CD1c-positive myeloid dendritic cell (primary cell): ENCODE data around the gene PIPOX.

Experiments used
- DNase-seq: peaks from one replicate; pipeline ENCODE4 v3.0.0-alpha.2; 2016; ENCODE audit errors: extremely low spot score

The PIPOX gene

DNA sequence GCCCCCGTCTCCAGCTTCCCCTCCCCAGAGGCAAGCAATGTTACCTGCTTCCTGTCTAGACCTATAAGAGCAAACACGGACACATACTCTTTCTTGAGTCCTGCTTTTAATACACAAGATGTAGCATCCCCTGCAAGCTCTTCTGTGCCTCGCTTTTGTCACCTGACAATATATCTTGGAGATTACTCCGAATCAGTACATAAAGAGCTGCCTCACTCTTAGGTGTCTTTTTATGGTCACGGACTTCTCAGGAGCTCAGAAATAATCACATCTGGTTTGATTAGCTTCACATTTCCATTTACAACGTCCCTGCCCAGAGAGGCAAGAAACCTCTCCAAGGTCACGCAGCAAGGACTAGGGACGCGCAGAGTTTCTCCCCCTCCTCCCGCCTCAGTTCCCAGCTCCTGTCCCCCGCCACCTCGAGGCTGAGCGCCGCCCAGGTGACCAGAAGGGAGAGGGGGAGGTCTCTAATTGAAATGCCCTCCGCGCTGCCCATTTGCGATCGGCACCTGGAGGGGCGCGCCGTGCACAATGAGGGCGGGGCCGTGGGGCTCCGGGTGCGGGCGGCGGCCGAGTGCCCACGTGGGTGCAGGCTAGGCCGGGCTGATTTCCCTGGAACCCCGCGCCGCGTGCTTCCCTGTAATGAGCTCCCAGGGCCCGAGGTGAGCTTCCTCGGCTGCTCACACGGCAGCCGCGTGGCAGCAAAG, 23.3 kb upstream of the PIPOX start:
- peak; percentile 56 for DNase-seq

DNA sequence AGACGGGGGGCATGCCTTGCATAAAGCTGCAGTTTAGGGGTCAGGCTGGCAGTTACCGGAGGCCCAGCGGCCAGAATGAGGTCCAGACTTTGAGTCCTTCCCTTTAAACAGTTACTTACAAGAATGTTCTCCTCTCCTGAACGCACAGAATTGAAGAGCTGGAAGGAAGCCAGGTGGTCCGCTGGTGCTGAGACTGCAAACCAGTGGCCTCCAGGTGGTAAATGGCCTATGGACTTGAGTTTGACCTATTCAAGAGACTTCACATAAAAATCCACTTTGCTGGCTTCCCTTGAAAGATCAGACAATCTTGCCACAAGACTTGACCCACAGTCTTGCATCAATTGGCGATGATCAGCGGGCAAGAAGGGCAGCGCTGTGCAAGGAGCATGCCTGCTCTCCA, 22.4 kb upstream of the PIPOX start:
- no peak for DNase-seq

DNA sequence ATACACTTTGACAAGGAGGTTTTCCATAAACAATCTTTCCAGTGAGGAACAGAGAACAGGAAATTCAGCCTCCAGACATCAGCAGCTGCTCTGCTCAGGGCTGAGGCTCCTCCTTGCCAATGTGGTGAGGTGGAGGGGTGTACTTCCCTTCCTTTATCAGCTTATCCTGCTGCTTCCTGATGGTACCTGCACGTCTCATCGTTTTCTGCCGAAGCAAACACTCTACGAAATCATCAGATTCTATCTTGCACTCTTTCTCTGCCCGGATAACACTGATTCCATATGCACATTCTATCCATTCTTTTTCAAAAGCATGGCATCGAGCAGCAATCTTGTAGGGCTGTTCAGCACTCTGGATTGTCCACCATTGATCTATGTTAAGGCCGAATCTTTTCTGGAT, 21.7 kb upstream of the PIPOX start:
- DNase-seq = no peak

DNA sequence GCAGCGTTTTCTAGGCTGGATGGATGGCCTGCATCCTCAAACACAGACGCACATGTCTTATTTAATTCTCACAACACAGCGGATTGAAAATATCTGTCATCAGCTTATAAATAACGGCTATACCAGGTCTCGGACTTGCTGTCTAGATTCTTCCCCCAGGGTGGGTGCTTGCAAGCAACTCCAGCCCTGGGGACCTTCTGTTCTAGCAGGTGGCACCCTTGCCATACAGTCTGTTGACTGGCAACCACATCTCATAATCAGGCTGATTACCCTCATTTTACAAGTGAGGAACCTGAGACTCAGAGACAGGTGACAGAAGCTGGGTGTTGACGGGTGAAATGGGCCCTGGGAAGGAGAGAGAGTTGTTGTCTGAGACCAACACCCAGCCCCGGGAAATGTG, 20.9 kb upstream of the PIPOX start:
- DNase-seq = no peak

DNA sequence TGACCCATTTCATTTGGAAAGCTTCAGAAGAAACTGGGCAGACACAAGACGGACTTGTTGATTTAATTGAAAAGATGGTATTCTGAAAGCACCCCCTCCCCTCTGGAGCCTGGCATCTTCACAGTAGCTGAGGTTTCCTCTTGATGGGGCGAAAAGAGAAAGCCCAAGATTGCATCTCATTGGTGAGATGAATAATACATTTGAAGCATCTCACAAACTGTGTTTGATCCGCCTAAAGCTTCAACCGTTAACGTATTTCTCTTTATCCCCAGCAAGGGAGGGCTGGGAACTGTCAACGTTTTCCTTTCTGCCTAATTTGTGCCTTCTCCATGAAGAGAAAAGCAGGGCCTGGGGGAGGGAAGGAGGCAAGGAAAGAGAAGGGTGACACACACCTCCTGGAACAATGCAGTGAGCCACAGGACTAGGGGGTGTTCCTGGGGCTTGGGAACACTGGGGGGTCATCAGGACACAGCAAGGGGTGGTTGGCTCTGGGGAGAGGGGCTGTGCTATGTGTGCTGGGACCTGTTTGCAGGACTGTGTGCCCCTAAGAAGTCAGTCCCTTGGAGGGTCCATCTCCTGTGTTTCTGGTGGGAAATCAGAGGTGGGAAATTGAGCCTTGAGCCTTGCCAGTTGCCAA, 18.5 kb upstream of the PIPOX start:
- DNase-seq = no peak

DNA sequence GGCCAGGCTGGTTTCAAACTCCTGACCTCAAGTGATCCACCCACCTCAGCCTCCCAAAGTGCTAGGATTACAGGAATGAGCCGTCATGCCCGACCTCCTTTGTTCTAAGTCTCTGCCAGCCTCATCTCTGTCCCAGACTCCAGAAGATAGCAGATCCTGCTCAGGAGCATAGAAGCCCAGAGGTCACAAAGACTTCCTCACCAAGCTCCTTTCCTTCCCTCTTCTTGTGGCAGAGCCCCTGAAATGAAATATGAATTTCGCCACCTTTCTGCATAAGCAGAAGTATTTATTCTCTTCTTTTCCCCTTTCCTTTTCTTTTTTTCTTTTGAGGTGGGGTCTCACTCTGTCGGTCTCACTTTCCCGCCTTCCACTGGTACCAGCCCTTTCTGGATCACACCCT, 11.5 kb upstream of the PIPOX start:
- peak; percentile 42 for DNase-seq

DNA sequence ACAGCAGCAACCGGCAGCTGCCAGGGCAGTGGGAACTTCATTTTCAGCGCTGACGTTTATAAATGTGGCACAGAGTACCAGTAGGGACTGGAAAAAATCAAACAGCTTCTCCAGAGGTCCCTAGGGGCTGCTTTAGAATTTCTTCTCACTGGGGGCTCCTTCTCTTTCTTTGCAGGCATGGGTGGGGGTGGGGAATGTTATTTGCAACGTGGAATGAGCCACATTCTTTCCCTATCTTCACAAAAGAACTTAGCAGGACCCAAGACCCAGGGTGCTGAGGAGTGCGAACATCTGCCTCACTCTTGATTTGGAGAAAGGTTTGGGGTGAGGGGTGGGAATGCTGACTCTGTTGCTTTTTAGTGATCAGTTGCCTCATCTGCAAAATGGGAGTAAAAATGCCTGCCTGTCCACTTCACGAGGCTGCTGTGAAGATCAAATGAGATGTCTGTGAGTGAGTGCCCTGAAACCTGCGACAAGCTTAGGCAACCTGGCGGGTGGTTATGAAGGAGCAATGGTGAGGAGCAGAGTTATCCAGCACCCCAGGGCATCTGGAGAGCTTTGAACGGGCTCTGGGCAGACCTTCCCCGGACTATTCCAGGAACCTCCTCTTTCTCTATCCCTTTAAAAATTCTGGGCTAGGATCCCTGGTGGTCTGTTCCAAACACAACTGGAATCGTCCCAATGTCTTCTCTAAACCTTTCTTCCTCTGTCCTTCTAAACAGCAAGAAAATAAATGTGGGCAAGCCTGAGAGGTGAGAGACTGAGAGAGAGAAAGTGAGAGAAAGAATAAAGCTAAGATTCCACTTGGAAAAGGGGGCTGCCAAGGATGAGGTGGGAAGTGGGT, 10.7 kb upstream of the PIPOX start:
- no peak for DNase-seq

DNA sequence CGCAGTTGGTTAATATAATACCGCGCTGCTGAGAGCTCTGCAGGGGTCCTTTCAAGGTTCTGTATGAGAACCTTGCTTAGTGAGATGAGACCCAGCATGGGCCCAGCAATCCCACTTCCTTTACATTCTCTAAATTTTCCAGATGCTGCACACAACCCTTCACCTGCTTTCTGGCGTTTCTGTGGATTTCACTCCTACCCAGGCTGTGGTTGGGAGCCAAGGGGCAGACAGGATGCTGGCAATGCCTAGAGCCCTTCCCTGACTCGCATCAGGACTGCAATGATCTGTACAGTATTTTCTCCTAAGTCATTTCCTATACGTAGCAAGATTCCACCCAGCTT, 10.1 kb upstream of the PIPOX start:
- DNase-seq = no peak

DNA sequence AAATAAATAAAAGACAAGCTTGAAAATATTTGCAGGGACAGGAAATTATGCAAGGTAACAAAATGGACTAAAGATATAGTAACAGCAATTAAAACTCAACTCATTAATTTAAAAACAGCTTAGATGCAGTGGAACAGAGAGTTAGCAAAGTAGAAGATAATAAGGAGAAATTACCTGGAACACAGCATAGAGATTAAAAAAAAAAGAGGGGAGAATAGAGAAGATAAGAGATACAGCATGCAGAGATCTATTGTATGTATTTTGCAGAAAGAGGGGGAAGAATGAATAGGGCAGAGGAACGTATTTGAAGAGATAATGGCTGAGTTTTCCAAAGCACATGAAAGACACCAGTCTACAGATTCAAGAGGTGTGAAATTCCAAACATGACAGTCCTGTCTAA, 8.4 kb upstream of the PIPOX start:
- no peak for DNase-seq

DNA sequence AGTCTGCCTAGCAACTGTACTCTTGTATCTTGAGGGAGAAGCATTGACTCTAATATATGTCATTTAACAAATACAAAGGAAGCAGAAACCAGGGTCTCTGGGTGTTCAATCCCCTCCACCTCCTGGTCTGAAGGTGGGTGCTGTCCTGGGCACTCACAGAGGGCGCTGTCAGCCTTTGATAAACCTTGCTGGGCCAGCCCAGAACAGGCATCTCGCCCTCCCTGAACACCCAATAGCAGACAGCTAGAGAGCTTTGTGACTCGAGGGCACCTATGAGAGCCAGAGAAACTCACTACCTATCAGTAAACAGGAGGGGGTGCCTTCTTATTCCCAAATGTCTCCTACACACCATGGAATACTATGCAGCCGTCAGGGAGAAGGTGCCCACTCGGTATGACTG, 6.4 kb upstream of the PIPOX start:
- no peak for DNase-seq

DNA sequence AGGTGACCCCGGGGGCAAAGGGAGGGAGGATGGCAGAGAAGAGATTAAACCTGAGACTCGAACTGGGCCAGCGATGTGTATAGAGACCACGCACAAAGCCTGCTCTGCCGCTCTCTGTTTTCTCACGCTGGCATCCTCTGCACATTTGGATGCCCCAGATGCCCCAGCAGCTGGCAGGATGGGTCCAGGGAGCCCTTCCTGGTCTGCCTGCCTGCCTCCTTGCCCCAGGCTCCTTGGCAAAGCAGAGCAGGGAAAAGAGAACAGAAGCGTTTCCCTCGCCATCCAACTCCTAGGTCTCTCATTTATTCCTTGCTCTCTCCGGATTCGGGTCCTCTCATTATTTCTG, 5.2 kb upstream of the PIPOX start:
- DNase-seq = no peak

DNA sequence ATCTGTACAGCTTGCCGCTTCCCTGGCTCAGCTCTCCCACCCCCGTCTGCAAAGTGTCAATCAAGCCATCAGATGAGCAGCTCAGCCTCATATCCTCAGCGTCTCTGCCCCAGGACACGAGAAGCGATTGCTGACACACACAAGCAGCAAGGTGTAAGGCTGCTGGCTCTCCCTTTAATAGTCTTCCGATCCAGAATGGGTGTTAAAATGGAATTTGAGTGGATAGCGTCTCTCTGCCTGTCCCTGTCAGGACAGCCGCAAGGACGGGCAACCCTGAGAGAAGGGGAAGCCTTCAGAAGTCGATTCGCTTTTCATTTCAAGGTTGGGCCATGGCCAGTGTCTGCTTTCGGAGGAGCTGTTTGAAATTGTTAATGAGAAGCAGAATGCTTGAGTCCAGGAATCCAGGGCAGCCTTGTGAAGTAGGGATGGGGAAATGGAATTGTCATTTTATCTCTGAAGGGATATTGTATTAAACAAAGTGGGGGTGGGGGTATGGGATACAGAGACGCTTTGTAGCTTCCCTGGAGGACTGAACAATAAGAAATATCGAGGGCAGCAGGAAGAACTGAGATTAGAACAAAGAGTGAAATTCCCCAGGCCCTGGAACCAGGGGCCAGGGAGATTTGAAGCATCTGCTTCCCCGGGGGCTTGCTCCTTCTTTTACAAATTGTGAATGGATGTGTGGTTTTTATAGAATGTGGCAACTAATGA, 4.7 kb upstream of the PIPOX start:
- DNase-seq = no peak

DNA sequence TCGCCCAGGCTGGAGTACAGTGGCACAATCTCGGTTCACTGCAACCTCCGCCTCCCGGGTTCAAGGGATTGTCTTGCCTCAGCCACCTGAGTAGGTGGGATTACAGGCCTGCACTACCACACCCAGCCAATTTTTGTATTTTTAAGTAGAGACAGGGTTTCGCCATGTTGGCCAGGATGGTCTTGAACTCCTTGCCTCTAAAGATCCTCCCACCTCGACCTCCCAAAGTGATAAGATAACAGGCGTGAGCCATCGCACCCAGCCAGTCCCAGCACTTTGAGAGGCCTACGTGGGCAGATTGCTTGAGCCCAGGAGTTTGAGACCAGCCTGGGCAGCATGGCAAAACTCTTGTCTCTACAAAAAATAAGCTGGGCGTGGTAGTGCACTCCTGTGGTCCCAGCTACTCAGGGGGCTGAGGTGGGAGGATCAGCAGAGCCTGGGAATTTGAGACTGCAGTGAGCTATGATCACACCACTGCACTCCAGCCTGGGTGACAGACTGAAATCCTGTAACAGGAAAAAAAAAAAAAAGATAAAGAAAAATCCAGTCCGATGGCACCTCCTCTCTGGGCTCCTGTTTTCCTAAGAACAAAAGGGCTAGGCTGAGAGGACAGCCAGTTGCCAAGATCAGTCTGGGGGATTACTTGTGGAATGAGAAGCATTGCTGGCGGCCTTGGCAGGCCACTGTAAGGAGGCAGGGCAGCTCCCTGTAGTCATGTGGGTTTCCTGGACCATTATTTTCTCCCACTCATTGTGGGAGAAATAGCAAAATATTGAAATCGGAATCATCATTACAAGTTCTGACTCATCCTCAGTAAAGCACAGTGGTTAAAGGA, 3.0 kb upstream of the PIPOX start:
- peak; percentile 43 for DNase-seq

DNA sequence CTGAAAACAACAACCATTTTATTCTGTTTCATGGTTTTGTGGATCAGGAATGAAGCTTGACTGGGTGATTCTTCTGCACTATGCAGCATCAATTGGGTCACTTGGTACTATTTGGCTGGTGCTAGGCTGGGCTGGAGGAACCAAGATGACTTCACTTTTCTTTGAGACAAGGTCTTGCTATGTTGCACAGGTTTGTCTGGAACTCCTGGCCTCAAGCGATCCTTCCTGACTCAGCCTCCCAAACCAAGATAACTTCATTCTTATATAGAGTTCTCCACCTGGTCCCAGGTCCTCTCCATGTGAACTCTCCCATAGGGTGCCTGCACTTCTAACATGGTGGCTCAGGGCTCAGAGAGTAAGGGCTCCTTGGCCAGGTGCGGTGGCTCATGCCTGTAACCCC, 1.9 kb upstream of the PIPOX start:
- no peak for DNase-seq

DNA sequence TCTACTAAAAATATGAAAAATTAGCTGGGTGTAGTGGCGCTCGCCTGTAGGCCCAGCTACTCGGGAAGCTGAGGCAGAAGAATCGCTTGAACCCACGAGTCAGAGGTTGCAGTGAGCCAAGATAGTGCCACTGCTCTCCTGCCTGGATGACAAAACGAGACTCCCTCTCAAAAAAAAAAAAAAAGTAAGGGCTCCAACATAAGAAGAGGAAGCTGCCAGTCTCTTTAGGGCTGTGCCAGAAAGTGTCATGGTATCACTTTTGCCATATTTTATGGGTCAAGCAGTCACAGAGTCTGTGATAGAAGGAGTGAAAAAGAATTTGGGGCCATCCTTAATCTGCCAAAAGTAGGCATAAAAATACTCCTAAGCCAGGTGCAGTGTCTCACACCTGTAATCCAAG, 1.4 kb upstream of the PIPOX start:
- DNase-seq = peak; percentile 52

DNA sequence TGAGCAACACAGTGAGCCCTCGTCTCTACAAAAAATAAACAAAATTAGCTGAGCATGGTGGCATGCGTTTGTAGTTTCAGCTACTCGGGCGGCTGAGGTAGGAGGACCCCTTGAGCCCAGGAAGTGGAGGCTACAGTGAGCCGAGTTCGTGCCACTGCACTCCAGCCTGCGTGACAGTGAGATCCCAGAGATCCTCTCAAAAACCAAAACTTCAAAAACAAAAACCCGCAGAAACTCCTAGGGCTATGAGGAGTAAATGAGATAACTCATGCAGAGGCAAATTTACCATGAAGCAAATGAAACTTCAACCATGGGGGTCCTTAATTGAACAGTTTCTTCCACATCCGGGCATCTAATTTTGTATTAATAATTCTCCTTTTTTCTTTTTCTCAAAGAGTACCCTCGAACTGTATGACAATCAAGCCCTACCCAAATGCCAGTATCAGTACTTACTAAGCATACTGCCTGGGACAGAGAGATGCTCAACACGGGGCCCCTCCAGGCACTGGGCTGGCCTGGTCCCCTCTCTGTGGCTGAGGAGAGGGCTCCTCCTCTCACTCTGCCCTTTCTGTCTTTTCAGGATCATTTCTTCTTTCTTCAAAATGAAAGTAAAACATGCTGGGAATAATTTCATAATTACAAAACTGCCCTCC, 789 bp upstream of the PIPOX start:
- no peak for DNase-seq

DNA sequence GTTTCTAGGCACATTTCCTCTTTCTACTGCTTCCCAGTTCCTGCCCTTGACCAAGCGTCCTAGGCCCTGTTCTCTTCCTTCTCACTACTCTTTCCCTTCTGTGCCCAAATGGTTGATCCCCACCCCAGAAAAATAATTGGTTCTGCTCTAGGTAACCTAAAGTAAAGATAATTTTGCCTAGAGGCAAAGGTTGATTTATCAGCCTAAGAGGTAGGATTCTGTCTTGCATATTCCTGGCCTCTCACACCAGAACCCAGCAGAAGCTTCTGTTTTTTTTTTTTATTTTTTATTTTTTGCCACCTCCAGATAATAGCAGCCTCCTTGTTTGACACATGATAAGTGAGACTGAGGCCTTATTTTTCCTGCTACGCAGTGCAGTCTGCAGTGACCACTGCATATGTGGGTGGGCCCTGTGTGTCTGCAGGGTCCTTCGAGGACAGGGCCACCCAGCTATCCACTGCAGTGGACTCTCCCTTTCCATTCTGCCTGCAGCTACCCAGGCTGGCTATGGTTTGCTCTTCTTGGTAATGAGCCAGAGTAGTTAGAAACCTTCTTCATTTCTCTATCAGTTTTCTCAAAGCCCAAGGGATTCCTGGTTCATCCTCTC, 701 bp downstream of the PIPOX start:
- DNase-seq = peak; percentile 54

DNA sequence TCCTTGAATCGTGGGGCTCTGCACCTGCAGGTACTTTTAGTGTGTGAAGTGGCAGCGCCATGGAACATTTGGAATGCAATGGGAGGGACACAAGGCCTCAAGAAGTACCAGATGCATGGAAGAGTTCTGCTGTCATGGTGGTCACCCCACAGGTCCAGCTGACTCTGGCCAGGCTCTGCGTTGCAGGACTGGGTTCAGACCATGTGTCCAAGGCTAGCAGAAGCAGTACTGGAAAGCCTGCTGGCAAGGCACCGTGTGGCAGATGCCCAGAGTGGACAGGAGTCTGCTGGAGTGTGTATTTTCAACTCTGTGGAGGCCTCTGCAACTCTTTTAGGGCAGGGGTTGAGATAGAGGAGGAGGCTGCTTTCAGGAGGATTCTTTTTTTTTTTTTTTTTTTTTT, 2.1 kb downstream of the PIPOX start:
- no peak for DNase-seq

DNA sequence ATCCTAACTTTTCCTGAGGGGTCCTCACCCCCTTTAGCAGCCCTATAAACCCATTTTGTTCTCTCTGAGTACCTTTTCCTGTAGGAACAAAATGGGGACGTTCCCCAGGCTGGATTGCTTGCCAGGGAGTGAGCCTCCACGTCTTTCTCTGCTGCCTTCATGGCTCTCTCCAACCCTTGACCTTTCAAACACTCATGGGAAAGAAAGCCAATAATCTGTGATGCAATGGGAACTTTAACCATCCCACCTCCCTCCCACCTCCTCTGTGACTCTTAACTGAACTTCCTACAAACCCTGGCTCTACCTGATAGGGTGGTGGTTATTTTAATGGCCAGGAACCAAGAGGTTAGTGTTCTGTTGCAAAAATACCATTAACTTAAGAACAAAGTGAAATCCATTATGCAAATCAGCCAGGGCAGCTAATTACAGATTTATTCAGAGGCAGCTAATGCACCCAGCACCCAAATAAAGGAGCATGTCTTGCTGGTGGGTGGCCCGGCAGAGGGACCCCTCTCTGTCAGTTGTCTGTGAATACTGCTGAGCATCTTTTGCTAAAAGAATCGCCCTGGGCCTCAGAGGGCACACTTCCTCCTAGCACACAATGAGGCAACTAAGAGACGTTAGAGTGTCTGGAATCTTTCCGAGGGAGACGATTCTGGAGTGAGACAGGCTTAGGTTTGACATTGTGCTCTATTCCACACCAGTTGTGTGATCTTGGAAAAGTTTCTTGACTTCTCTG, 3.0 kb downstream of the PIPOX start:
- peak; percentile 52 for DNase-seq

DNA sequence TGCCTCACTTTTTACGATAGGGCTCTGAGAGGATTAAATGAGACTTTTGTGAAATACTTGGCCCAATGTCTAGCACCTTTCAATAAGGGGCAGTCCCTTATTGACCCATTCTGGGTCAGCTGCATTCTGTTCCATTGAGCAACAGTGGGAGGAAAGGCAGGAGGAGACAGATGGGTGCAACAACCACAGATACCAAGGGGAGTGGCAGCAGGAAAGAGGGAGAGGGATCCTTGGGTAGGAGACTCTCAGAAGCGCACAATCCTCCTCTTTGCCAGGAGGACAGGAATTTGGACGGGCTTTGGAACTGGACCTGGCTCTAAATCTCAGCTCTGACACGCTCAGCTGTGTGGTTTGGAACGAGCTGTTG, 3.5 kb downstream of the PIPOX start:
- no peak for DNase-seq
